HG03378 (cell line): ENCODE results near the gene CDCA4.

Experiments
- ATAC-seq: cut with Tn5 transposase; IDR thresholded peaks from one replicate; pipeline ENCODE4 v1.9.1; 2021; ENCODE audit warnings: mild to moderate bottlenecking, moderate library complexity; ENCODE audit not compliant: unreplicated experiment

Gene CDCA4

DNA sequence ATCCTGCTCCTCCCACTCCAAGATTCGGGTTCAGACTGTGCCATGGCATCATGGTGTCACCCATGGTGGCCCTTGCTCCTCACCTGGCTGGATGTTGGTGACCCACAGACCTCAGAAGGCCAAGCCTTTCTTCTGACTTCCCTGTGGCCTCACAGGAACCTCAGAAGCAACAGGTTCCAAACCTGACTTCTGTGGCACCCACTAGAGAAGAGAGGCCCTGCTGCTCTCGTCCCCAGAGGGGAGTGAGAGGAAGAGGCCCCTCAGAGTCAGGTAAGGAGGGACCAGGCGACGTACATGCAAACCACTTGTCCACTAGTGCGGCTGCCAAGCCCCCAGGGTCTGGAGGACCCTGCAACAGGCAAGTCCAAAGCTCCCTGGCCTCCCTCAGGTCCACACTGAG, 24.9 kb downstream of the CDCA4 start:
- no peak for ATAC-seq

DNA sequence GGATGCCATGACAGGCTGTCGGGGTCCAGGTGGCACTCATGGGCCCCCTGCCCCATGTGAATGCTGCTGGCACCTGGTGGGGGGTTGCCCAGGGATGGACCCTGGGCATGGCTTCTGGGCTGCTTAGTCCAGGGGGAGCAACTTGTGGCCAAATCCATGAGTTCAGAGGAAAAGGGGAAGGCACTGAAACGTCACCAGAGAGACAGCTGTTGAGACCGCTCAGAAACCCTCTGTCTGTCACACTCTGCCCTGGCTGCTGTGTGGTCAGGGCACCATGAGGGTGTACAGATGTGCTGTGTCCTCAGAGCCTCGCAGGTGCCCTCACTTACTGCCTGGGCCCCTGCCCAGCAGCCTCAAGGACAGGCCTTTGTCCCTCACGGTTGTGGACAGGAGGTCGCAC, 25.9 kb downstream of the CDCA4 start:
- ATAC-seq = no peak

DNA sequence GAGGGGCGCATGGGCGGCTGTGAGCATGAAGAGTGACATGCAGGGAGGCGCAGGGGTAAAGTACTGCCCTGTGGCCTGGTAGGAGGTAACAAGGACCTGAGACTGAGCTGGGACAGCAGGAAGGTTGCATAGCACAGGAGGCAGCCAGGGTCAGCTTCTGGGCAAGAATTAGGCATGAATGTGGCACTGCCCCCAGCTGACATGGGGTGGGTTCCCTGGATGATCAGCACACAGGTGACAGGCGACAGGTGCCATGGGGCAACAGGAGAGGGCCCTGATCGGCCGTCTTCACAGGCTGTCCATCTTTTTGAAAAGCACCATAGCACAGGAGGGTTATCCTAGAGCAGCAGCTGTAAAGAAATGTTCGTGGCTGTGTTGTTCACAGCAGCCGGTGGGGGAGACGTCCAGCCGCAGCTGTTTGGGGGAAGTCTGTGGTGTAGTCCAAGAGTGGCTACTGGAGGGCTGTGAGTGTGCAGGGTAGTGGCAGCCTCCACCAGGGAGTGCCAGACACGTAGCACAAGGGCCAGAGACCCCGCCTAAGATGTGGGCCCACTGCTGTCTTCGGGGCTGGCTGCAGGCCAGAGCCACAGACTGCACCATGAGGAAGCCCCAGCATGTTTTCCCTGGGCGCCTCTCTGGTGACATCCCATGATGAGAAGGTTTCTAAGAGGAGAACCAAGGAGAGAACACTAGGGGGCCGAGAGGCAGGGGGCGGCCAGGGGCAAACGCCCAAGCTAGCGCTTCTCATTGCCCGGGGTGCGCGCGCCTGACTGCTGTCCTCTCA, 26.9 kb downstream of the CDCA4 start:
- ATAC-seq = no peak

DNA sequence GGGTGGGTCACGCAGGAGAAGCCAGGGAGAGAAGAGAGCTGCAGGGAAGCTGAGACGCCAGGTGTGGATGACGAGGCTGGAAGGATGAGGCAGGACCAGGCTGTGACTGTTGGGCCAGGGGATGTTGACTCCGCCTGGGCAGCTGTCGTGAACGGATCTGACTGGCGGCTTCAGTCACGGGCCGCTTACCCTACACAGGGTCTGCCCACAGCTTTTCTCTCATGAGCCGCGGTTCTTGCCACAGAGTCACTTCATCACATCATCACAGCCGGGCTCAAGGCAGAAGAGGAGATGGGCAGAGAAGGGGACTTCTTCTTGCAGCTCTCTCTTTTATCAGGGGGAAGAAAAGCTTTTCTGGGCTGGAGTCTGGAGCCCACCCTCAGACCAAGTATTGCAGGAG, 27.6 kb downstream of the CDCA4 start:
- no peak for ATAC-seq

DNA sequence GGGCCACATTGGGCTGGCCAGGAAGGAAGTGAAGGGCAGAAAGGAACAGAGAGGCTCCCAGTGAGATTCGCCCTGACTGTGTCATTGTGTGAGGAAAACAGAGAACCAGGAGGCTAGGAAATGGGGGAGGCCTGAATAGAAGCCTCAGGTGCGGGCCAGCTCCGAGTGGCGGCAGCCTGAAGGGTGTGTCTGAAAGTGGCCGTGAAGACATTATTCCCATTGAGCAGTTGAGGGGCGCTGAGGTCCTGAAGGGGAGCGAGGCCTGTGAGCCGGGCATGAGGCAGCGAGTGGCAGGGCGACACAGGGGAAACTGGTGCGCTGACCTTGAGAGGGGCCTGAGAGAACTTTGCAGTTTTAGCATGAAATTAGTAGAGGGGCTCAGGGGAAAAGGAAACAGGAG, 28.4 kb downstream of the CDCA4 start:
- ATAC-seq = no peak

DNA sequence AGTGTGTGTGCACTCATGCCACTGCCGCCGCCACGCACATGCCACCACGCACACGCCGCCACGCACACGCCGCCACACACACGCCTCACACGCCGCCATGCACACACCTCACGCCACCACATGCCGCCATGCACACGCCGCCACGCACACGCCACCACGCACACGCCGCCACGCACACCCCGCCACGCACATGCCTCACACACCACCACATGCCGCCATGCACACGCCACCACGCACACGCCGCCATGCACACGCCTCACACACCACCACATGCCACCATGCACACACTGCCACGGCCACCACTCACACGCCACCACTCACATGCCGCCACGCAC, 29.0 kb downstream of the CDCA4 start:
- no peak for ATAC-seq

DNA sequence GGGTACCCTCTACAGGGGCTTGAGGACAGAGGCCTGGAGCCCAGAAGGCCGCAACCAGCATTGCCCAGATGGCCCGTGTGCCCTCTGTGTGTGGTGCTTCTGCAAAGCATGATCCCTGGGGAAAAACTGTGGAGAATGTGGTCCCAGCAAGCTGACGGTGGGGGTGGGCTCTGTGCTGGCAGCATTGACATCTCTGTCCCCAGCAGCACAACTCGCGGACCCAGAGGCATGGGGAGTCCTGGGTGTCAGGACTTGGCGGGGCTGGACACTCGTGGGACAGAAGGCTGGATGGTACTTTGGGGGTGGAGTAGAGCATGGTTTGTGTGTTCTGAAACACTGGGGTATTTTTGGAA, 31.0 kb downstream of the CDCA4 start:
- ATAC-seq = no peak

DNA sequence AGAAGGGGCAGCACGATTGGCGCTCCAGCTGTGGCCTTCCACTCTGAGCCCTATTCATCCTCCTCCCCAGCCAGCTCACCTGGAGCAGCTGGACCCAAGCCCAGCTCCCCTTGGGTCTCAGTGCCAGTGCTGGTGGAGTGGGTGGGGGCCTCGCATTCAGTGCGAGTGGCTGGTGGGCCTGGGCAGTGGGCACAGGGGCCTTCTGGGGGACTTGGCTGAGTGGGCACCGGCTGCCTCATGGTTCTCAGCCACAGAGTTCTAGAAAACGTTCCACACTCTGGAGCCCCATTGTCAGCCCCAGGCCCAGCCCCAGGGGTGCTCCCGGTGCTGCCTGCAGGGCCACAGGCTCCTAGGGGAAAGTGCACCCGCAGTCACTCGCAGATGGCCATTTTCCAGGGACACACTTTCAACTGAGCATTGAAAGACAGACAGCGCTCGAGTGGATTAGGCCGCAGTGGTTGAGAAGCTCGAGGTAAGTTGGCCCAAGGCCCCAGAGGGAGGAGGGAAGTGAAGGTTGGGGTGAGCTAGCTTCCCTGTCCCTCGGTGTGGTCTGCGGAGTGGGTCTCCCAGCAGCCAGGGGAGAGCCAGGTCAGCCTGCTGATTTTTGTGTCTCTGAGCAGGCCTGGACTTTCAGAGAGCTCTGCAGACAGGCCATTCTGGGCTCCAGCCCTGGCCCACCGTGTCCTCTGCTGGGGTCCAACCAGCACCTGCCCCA, 31.5 kb downstream of the CDCA4 start:
- no peak for ATAC-seq

DNA sequence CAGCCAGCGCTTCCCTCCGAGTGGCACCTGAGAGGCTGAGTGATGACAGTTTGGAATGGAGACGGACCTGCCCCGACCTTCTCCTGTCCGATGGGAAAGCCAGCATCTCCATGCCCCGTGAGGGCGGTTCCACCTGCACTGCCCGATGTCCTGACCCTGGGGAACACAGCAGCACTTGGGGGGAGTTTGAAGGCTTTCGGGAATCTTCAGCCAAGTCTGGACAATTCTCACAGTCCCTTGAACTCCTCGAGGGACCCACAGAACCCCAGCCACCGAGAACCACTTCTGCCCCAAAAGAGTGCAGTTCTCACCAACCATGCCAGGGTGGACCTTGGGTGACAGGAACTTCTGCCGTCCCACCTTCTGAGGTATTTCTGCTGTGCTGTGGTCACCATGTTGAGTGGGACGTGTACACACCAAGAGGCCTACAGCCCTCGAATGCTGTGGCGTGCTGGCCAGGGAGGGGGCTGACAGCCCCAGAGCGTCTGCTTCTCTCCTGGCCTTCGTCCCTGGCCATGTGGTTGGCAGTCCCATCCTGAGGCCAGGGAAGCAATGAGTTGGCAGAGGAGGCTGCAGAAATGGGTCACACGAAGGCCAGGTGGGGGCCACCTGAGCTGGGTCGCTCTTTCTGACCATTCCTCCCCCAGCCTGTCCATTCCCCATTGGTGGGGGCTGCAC, 34.3 kb downstream of the CDCA4 start:
- ATAC-seq = no peak

DNA sequence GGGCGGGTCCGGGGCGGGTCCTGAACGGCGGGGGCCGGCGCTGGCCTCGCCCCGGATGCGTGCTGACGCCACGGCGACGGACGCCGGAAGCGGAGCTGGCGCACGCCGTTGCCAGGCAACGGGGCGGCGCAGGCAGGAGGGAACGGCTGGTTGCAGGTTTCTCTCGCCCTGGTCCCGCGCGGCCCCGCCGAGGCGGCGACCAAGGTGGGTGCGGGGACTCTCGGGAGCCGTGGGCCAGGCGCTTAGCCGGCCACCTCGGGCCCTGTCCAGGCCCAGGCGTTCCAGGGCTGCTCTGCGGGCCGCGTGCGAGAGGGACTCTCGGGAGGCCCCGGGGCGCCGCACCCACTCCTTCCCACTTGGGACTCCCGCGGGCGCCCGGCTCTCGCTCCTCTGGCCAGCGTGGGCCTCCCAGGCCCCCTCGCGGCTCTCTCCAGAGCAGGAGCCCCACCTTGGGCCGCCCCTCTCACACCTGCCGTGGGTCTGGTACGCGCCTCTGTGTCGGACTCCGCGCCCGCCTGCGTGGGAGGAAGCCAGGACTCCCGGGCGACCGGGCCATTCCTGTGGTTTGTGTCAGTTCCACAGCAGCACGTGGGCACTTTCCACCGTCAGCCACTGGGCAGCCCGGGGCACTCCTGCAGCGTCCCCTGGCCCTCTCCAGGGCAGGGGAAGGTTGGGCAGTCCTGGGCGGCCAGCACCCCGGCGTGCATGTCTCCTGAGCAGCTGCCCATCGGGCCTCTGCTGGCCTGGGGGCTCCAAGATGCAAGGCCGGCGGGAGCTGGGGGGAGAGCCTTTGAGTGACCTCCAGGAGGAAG, 35.0 kb downstream of the CDCA4 start, which contains the start of gene CLBA1:
CLBA1 (plus strand) TSS at position 114 of the 812 bp plus-strand sequence; CDS start at position 758, 644 bp downstream.
- ATAC-seq = peak; percentile 74

DNA sequence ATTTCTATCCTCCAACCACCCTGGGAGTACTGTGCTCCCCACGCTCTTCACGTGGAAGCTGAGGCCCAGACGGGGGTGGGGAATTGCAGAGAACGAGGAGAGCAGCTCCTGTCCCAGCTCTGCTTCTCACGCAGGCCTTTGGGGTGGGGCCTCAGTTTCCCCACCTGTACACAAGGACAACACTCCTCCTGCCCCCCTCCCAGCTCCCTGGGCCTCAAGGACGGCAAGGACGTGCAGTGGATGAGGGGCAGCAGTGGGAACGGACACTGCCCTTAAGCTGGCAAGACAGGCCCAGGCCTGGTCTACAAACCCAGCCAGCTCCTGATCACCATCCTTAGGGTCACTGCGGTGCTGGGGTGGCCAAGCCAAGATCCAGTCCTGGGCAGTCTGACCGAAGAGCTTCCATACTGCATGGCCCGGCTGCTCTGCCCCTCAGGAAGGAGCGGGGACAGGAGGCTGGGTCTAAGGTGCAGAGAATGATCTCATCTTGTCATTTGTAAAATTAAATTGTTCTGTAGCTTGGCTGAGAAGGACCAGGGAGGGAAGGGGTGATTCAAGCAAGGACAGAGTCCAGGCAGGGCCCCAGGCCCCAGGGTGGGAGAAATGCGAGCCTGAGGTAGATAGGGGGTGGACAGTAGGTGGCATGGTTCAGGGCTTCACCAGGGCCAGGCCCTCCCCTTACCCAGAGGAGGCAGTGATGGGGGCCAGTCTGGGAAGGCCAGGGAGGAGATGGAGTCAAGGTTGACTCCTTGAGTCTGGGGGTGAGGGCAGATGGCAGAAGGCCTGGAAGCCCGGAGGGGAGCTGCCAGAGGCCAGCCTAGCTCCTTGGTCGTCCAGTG, 36.6 kb downstream of the CDCA4 start:
- no peak for ATAC-seq

DNA sequence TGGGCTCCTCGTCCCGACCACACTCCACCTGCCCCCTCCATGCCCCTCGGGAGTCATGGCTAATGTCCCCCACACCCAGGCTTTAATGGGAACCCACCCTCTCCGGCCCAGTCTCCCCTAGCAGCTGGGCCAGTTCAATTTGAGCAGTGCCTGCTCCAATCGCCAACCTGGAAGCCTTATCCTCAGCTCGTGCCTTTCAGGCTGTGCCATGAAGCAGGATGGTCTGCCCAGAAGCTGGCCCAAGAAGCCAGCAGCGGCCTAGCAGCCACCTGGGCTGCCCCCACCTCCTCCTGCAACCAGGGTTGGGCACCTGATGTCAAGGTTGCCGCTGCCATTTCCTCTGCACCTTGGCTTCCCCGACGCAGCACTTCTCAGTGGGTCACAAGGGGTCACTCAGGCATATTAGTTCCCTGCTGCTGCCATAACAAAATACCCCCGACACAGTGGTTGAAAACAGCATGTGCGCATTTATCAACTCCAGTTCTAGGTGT, 37.6 kb downstream of the CDCA4 start:
- ATAC-seq = no peak

DNA sequence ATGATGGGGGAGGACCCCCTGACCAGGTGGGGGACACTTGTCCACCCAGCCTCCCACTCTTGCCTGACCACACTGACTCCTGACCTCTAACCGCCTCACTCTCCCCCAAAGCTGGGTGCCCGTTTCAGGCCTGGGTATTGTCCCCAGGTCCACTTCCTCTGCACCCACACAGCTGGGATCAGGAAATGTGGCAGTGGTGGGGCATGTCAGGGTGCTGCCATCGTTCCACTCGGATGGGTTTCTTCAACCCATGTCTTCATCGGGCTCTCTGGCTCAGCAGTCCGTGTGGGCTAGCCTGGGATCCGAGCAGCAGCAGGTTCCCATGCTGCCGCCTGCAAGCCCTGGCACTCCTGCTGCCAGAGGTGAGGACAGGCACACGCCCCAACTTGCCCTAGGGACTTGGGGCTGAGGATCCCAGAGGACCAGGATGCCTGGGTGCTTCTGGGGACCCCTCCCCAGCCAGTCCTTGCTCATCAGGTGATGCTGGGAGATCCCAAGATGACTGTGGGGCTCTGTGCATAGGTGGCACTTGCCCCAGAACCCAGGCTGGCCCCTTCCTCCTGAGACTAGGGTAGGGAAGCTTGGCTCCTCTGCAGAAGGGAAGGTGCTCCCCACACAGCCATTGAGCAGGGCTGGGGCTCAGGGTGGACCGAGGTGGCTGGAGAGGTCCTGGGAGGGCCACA, 38.2 kb downstream of the CDCA4 start:
- no peak for ATAC-seq

DNA sequence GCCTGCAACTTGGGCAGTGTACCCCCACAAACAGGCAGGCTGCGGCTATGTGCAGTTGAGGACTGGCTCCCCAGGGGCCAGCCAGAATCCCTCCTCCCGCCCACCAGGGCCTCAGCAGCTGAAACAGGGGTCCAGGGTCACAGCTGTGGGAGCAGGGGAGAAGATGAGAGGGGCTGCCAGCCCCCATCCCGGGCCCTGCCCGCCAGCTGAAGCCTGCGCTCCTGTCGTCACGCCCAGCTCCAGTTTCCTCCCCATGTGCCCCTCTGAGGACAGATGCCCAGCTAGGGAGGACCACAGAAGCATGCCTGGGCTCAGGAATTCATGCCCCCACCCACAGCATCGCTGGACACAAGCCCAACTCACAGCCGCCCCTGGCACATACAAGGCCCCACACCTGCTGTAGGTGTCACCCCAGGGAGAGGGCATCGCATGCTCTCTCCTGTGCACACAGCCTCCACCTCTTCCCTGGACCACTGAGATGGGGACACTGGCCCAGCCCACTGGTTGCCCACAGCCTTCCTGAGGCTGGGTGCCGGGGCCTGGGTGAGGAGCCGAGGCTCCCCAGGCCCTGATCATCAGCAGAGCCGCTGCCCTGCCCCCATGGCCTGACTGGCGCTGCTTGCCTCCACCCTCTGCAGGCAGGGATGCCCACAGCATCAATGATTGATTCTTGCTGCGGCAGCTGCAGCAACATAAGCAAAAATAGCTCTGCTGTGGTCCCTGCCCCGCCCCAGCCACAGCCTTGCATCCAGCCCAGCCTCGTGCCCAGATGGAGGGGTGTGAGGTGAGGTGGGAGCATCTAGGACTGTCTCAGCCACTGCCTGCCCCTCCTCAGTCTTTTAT, 39.0 kb downstream of the CDCA4 start:
- no peak for ATAC-seq

DNA sequence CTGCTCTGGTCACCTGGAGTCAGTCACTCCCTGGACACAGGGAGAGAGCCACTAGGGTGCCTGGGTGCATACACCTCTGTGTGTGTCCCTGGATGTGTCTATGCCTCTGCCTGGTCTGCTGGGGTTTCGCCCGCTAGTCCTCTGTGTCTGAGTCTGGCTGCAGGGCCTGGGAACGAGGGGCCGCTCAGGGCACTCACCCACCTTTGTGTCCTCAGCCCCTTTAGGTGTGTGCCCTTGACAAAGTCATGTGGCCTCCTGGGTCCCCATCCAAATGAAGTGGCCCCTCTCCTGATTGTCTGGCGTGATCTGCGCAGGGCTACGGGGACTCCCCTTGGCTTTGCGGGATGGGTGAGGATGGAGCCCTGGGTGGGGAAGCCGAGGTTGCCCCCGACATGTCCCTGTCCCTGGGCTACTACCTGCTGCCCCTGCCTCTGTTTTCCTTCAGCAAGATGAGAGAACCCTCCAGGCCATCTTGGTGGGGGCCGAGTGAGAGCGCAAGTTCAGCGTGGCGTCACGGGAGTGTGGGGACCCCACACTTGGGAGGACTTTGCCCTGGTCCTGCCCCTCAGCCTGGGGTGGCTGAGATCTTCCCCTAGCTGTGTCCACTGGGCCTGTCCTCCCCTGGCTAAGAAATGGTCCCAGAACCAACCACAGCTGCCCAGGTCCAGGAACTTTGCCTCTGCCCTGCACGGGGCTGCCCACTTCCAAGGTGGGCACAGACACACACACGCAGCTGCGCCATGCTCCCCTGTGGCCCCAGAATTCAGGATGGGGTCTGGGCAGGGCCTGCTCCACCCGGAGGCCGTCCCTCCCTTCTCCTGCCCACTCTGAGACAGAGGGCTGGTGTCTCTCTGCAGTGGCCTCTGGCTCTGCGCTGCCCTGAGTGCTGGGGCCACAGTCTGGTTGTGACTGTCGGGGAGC, 40.0 kb downstream of the CDCA4 start:
- ATAC-seq = no peak

DNA sequence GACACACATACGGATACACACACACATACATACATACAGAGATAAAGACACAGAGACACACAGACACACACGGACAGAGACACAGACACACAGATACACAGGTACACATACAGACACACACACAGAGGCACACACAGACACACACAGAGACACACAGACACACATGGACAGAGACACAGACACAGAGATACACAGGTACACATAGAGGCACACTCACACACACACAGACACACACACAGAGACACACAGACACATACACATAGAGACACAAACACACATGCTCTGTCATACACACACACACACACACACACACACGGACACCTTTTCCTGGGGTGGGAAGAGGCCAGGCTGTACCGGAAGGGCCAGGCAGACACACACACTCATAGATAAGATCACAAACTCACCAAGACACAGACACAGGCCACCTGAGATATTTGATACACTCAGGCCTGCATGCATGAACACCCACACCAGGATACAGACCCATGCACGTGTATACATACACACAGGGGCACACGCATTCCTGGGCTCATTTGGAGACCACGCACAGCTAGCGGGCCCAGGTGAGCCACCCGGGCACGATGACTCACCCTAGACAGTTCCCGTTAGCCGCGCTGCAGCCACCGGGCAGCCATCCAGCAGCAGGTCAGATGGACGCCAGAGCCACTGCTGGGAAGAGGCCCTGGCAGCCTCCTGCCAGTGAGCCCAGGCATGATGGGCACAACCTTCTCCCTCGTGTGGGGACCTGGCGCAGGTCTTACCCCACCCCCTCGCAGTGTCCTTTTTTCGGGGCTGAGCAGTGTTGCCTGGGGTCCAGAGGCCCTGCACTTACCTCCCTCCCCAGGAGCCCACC, 40.9 kb downstream of the CDCA4 start:
- ATAC-seq = no peak
